ENCODE measurements around the gene MIER2.

Gene MIER2

DNA sequence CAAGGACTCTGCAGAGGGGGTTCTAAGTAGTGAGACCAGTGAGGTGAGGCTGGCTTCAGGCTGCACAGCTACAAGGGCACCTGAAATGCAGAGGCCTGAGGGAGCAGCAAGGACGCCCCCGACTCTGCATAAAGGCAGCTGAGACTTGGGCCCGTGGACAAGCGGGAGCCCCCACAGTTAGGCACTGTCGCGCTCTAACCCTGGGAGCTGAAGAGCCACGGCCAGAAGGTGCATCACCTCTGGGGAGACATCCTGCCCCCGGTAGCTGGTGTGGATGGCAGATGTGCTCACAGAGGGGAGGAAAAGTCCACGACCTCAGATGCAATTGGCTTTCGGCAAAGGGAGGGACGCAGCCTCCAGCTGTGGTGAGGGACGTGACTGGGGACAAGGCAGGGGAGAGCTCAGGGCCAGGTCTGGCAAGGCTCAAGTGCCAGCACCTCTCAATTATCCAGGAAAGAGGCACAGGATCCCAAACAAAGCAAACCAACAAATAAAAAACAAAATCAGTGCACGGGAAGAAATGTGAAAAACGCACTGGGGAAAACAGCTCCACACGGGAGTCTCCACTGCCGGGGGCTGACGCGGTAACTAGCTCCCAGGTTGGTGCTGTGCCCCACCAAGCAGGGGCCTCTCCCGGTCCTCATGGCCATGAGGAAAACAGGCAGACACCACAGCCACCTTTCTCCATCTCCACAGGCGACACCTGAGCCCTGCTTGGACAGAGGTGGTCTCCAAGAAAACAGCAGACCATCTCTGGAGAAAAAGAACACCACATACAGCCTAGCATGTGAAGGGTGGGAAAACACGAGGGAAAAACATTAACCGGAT is 30.4 kb downstream of the MIER2 start:
- no peak for DNase-seq (ENCODE audit: low spot score in 2 of 2)
- Mint-ChIP-seq H3K36me3 (peaks cover 27% of the 10 kb centered on the region), H3K27ac (no peak overlapping the region), H3K9me3 (no peaks in the 10 kb centered on the region), H3K4me3 (no peak overlapping the region), H3K4me1 (peaks cover 13% of the 10 kb centered on the region)
- ATAC-seq = no peak

GRCh38 chr19:313169-313987 is 31.2 kb downstream of the MIER2 start:
- H3K9me3 Mint-ChIP-seq = no peaks in the 10 kb centered on the region

DNA sequence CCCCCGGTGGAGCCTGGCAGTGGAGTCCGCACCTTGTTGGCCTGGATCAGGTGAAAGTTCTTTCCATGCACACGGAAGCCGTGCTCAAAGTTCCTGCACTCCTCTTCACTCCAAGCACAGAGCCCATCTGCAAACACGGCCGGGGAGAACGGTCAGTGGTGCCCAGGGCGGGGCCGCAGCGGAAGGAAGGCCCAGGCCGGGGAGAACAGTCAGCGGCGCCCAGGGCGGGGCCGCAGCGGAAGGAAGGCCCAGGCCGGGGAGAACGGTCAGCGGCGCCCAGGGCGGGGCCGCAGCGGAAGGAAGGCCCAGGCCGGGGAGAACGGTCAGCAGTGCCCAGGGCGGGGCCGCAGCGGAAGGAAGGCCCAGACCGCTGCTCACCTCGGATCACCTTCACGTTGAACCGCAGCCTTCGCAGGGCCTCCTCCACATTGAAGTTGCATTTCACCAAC is 32.8 kb downstream of the MIER2 start:
- DNase-seq (ENCODE audit: low spot score in 2 of 2) = no peak
- Mint-ChIP-seq H3K36me3 (peaks cover 20% of the 10 kb centered on the region), H3K4me3 (no peak overlapping the region)

More at GRCh38 chr19:313169-313987, 31.2 kb downstream of the MIER2 start:
- Mint-ChIP-seq H3K4me3 (no peak overlapping the region), H3K36me3 (peaks cover 22% of the 10 kb centered on the region), H3K4me1 (peaks cover 11% of the 10 kb centered on the region), H3K27ac (no peak overlapping the region)
- DNase-seq (ENCODE audit: low spot score in 2 of 2) = no peak
- ATAC-seq = no peak

GRCh38 chr19:310781-311496 is 33.7 kb downstream of the MIER2 start:
- no peak for ATAC-seq
- no peak overlapping the region for H3K4me3 Mint-ChIP-seq
- DNase-seq (ENCODE audit: low spot score in 2 of 2) = no peak
- no peaks in the 10 kb centered on the region for H3K9me3 Mint-ChIP-seq
- peaks cover 16% of the 10 kb centered on the region for H3K36me3 Mint-ChIP-seq
- peaks cover 7% of the 10 kb centered on the region for H3K4me1 Mint-ChIP-seq
- H3K27ac Mint-ChIP-seq = no peak overlapping the region

More for the DNA sequence above, 32.8 kb downstream of the MIER2 start:
- Mint-ChIP-seq H3K4me1 (peaks cover 7% of the 10 kb centered on the region), H3K27ac (no peak overlapping the region), H3K9me3 (no peaks in the 10 kb centered on the region)
- no peak for ATAC-seq

- ATAC-seq (no peak), DNase-seq (ENCODE audit: low spot score in 2 of 2) (no peak)
- Mint-ChIP-seq H3K36me3 (peaks cover 21% of the 10 kb centered on the region), H3K4me3 (no peak overlapping the region), H3K4me1 (no peaks in the 10 kb centered on the region), H3K9me3 (no peaks in the 10 kb centered on the region), H3K27ac (no peak overlapping the region)
Observed at GRCh38 chr19:310141-310651, 34.4 kb downstream of the MIER2 start.

- Mint-ChIP-seq H3K4me1 (no peaks in the 10 kb centered on the region), H3K4me3 (no peak overlapping the region), H3K9me3 (no peaks in the 10 kb centered on the region), H3K36me3 (peaks cover 20% of the 10 kb centered on the region), H3K27ac (no peak overlapping the region)
- DNase-seq (ENCODE audit: low spot score in 2 of 2) = no peak
- ATAC-seq = no peak
Observed at GRCh38 chr19:309206-309565, 35.4 kb downstream of the MIER2 start.

GRCh38 chr19:308471-309205 is 36.0 kb downstream of the MIER2 start:
- peaks cover 16% of the 10 kb centered on the region for H3K36me3 Mint-ChIP-seq
- no peak overlapping the region for H3K27ac Mint-ChIP-seq
- ATAC-seq = no peak
- no peak for DNase-seq (ENCODE audit: low spot score in 2 of 2)
- H3K4me3 Mint-ChIP-seq = no peak overlapping the region
- no peaks in the 10 kb centered on the region for H3K4me1 Mint-ChIP-seq
- H3K9me3 Mint-ChIP-seq = no peaks in the 10 kb centered on the region

DNA sequence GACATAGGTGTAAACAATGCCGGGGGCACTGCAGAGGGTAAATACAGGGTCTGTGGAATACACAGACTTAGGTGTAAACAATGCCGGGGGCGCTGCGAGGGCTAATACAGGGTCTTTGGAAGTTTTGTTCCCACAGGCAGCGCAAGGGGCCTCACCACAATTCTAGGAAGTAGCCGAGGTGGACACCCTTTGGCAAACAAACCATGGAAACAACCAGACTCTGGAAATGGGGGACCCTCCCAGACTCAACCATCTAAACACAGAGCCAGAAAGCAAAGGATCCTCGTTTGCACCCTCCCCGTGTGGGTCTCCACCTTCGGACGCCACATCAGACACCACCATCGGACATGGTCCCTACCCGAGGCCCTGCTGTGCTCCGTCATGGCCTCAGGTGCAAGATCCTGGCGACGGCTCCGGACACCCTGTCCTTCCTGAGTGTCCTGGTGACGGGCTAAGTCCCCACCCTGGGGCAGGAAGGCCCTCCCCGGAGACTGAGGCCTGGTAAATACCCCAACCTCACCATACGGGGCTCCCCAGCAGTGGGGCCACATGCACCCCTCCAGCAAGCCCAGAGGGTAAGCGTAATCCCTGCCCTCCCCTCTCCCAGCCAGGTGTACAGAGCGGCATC is 36.7 kb downstream of the MIER2 start:
- Mint-ChIP-seq H3K36me3 (peaks cover 16% of the 10 kb centered on the region), H3K4me3 (no peak overlapping the region), H3K4me1 (no peaks in the 10 kb centered on the region), H3K27ac (no peak overlapping the region), H3K9me3 (no peaks in the 10 kb centered on the region)
- no peak for DNase-seq (ENCODE audit: low spot score in 2 of 2)
- no peak for ATAC-seq

GRCh38 chr19:307111-307531 is 37.5 kb downstream of the MIER2 start:
- no peaks in the 10 kb centered on the region for H3K4me1 Mint-ChIP-seq
- no peak overlapping the region for H3K27ac Mint-ChIP-seq
- DNase-seq (ENCODE audit: low spot score in 2 of 2) (no peak), ATAC-seq (no peak)
- H3K9me3 Mint-ChIP-seq = no peaks in the 10 kb centered on the region
- no peak overlapping the region for H3K4me3 Mint-ChIP-seq
- H3K36me3 Mint-ChIP-seq = peaks cover 16% of the 10 kb centered on the region

- Mint-ChIP-seq H3K36me3 (peaks cover 14% of the 10 kb centered on the region), H3K27ac (no peak overlapping the region), H3K4me3 (no peak overlapping the region), H3K9me3 (no peaks in the 10 kb centered on the region), H3K4me1 (no peaks in the 10 kb centered on the region)
- no peak for ATAC-seq
- no peak for DNase-seq (ENCODE audit: low spot score in 2 of 2)
Observed at GRCh38 chr19:306151-306900, 38.3 kb downstream of the MIER2 start.

GRCh38 chr19:305240-306150 is 39.1 kb downstream of the MIER2 start:
- Mint-ChIP-seq H3K36me3 (peaks cover 8% of the 10 kb centered on the region), H3K9me3 (no peaks in the 10 kb centered on the region), H3K4me1 (no peaks in the 10 kb centered on the region), H3K4me3 (no peak overlapping the region), H3K27ac (no peak overlapping the region)
- ATAC-seq (no peak), DNase-seq (ENCODE audit: low spot score in 2 of 2) (no peak)

- Mint-ChIP-seq H3K4me1 (peaks cover 13% of the 10 kb centered on the region), H3K4me3 (no peak overlapping the region), H3K36me3 (no peaks in the 10 kb centered on the region), H3K9me3 (no peaks in the 10 kb centered on the region), H3K27ac (no peak overlapping the region)
- DNase-seq (ENCODE audit: low spot score in 2 of 2) (no peak), ATAC-seq (no peak)
Observed at GRCh38 chr19:296476-297225, 47.9 kb downstream of the MIER2 start.
